ENCODE measurements around the gene ARL15. TPM values are rescaled to one million over a fixed set of nuclear protein-coding genes. Genes with fewer than 3 reads are reported as not detected.

ARL15 gene
- total and polyA plus RNA-seq, 2 of the 8 experiments (the other 6 are each of a cell fraction or from before 2014, with no cell fraction given) = 9.9 to 21.2 TPM

DNA sequence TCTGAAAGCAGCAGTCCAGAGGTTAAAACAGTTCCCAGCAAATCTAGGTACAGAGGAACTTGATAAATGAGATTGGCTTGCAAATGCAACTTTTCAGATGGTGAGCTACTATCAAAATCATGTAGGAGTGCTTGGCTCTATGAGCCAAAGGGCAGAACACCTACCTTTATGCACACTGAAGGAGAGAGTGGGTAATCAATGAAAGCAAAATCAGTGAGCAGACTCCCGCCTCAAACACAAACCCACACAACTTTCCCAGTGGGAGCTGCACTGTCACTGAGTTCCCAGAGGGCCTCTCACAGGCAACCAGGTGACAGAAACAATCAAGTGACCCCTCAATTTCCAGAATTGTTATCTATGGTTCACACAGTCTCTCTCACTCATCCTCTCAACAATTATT lies 8.5 kb downstream of the ARL15 start:
- POLR2A ChIA-PET (ENCODE audit: partially characterized antibody) = interaction anchor here (3.9 to 4.0 kb wide), 2 partner anchors 8 to 10 kb away, joined by 11 to 27 read pairs; partner anchors contain the start of gene ARL15
- peaks cover 0 to 4% of the 10 kb centered on the region in 2 experiments for H4K20me1 ChIP-seq (replicated peaks in 1 of 2; ENCODE audit: control insufficient read depth in 1 of 2, insufficient read depth in 2 of 2, low read length in 2 of 2)

More for the DNA sequence above, 8.5 kb downstream of the ARL15 start:
- H4K91ac ChIP-seq (replicated peaks; ENCODE audit: insufficient read length, low read length) = no peak overlapping the region
- no peak overlapping the region for H2AK5ac ChIP-seq (ENCODE audit: low read depth, low read length)
- H3K27ac ChIP-seq (ENCODE audit: low read depth, low read length) = no peak overlapping the region
- no peak overlapping the region for H3K14ac ChIP-seq (ENCODE audit: insufficient read length)
- FAIRE-seq = no peak
- no peak overlapping the region for H3K23ac ChIP-seq (ENCODE audit: insufficient read length)
- CTCF ChIA-PET (ENCODE audit: partially characterized antibody) = interaction anchor here (1.0 to 1.9 kb wide), 5 partner anchors 8 to 188 kb away, joined by 3 to 5 read pairs (median 4); partner anchors contain the start of gene ARL15
- no peak overlapping the region for H3K4me2 ChIP-seq (ENCODE audit: insufficient read depth in 1 of 2, low read depth in 2 of 2, low read length in 2 of 2)
- H3K56ac ChIP-seq (replicated peaks; ENCODE audit: insufficient read length, low read depth, low read length) = no peak overlapping the region
- H2BK20ac ChIP-seq (ENCODE audit: low read length) = no peak overlapping the region
- H4K5ac ChIP-seq (ENCODE audit: insufficient read length, low read depth, low read length) = no peak overlapping the region
- no peak overlapping the region for H3K4ac ChIP-seq (replicated peaks; ENCODE audit: insufficient read length, low read depth, low read length)
- H3K4me1 ChIP-seq (replicated peaks in 1 of 4; ENCODE audit: control insufficient read depth in 3 of 4, insufficient read depth in 4 of 4, low read length in 3 of 4) = peaks cover 0 to 13% (median 5%) of the 10 kb centered on the region in 4 experiments; a peak in 3 of 7 replicates
- no peak overlapping the region for H3K4me3 ChIP-seq (ENCODE audit: extremely low read depth in 1 of 4, insufficient read depth in 2 of 4, low read depth in 3 of 4, low read length in 4 of 4)
- TF ChIP-seq EP300 (IDR thresholded peaks at IDR 0.05; ENCODE audit: borderline replicate concordance in 1 of 2, low read depth in 2 of 2, low read length in 2 of 2) = no peak
- no peak for TF ChIP-seq NRF1 (IDR thresholded peaks at IDR 0.05; ENCODE audit: low read depth, low read length)
- no peak for TF ChIP-seq RFX5 (IDR thresholded peaks at IDR 0.05; ENCODE audit: borderline replicate concordance, low read depth, low read length)
- no peak for TF ChIP-seq RNF2 (IDR thresholded peaks at IDR 0.05; ENCODE audit: borderline replicate concordance, low read depth, low read length, missing control alignments, poor library complexity, severe bottlenecking)
- no peak for TF ChIP-seq SIN3A (conservative IDR thresholded peaks at IDR 0.05 in 1 of 2, IDR thresholded peaks at IDR 0.05 in 1 of 2; ENCODE audit: low read depth in 1 of 2, low read length in 2 of 2)
- TF ChIP-seq FOSL1 (IDR thresholded peaks at IDR 0.05; ENCODE audit: insufficient read depth, low read depth, low read length) = no peak
- no peak for TF ChIP-seq ZNF274 (IDR thresholded peaks at IDR 0.05; ENCODE audit: borderline replicate concordance, extremely low read depth, low read length)
- no peak overlapping the region for H2BK15ac ChIP-seq (ENCODE audit: low read length)
- no peak overlapping the region for H3K9ac ChIP-seq (replicated peaks in 1 of 4; ENCODE audit: extremely low read depth in 1 of 4, low read depth in 3 of 4, low read length in 3 of 4)
- H2BK120ac ChIP-seq (replicated peaks; ENCODE audit: low read depth, low read length) = no peak overlapping the region
- no peak overlapping the region for H2AFZ ChIP-seq (ENCODE audit: low read length)
- H2BK12ac ChIP-seq (ENCODE audit: low read depth, low read length) = no peak overlapping the region
- no peak for DNase-seq (ENCODE audit: low read depth in 1 of 2, low spot score in 2 of 2)
- H3K18ac ChIP-seq (ENCODE audit: extremely low read depth, low read length) = no peak overlapping the region
- H4K8ac ChIP-seq (ENCODE audit: extremely low read depth, insufficient read depth, low read length) = no peak overlapping the region
- peaks cover 4% of the 10 kb centered on the region for H3K79me1 ChIP-seq (ENCODE audit: low read depth, low read length)
- H3K36me3 ChIP-seq (ENCODE audit: control insufficient read depth in 2 of 4, insufficient read depth in 4 of 4, low read length in 3 of 4) = no peaks in the 10 kb centered on the region
- WGBS, 2 experiments (ENCODE audit: extremely low coverage in 1 of 2, insufficient coverage in 1 of 2, insufficient read length in 1 of 2, insufficient replicate concordance in 2 of 2, low coverage in 1 of 2, low lambda C conversion rate in 2 of 2, missing lambda C conversion rate in 1 of 2) = 80% methylated on average over 1 of the region's 1 CpG; no CpG with 5 or more reads in 1 of the 2 experiments
- H3K9me3 ChIP-seq (ENCODE audit: insufficient read depth in 2 of 2, low read depth in 1 of 2, low read length in 1 of 2) = no peaks in the 10 kb centered on the region
- no peaks in the 10 kb centered on the region for H3K27me3 ChIP-seq (replicated peaks in 1 of 4; ENCODE audit: control insufficient read depth in 3 of 4, extremely low read depth in 1 of 4, insufficient read depth in 3 of 4, low read length in 3 of 4)
- H2BK5ac ChIP-seq (ENCODE audit: low read depth, low read length) = no peak overlapping the region
- no peaks in the 10 kb centered on the region for H3K23me2 ChIP-seq (ENCODE audit: low read depth, low read length)
- peaks cover 5 to 73% of the 10 kb centered on the region in 2 experiments; a peak in 3 of 4 replicates for H3K79me2 ChIP-seq (ENCODE audit: control insufficient read depth in 1 of 2, insufficient read depth in 2 of 2, low read length in 2 of 2)

All from H1 (cell line).